CMK (cell line): ENCODE results near the gene SPEG.
A peak's percentile ranks its signal among the peaks of the same experiment; 100 is the strongest.
"Not testable (repeated sequence)": the region's sequence is repeated elsewhere in the genome, so short reads cannot be mapped to it uniquely, and the experiment has no call there.

ENCODE experiments used
- DNase-seq: peaks from one replicate; pipeline ENCODE4 v3.0.0-alpha.2; 2010; ENCODE audit warnings: low read depth

Gene SPEG

DNA sequence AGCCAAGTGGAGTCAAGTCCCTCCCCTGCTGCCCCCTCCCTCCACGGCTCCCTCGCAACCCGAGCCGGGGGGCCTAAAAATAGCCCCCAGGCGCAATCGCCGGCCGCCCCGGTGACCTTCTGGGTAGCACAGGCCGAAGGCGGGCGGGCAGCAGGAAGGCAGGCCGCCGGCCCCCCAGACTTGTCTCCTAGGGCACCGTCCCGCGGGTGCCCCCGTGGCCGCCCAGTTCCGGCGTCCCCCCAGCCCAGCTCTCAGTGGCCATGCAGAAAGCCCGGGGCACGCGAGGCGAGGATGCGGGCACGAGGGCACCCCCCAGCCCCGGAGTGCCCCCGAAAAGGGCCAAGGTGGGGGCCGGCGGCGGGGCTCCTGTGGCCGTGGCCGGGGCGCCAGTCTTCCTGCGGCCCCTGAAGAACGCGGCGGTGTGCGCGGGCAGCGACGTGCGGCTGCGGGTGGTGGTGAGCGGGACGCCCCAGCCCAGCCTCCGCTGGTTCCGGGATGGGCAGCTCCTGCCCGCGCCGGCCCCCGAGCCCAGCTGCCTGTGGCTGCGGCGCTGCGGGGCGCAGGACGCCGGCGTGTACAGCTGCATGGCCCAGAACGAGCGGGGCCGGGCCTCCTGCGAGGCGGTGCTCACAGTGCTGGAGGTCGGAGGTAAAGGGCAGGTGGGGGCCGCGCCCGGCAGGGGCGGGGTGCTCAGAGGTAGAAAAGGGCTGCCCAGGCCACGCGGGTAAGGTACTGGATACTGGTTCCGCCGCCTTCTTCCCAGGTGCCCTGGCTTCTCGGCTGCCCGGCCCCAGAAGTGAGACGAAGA, at the start of gene SPEG:
Gene SPEG, plus strand, starts transcription at position 126 of the 808 bp plus-strand sequence. Its CDS starts 135 bp downstream, at position 261.
- DNase-seq: no peak

DNA sequence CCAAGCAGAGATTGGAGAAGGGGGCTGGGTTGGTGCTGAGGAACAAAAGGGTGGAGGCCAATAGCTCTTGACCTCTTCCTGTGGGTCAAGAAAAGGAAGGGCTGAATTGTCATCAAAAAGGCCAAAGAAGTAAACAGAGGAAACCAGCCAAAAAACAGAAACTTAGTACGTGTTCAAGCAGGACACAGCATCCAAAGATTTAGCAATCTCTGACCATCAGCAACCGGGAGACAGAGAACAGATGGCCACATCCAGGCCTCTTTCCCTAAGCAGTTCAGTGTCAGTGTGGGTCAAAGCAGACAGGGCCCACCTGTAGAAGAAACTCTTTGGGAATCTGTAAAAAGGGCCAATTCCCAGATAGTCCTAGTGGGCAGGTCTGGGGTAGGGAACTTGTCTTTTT, 49.8 kb upstream of the SPEG start:
- DNase-seq: no peak

- no peak for DNase-seq
Measured at GRCh38 chr2:219385958-219386520, 48.6 kb upstream of the SPEG start.

- no peak for DNase-seq
Measured at GRCh38 chr2:219386532-219387280, 47.9 kb upstream of the SPEG start.

DNA sequence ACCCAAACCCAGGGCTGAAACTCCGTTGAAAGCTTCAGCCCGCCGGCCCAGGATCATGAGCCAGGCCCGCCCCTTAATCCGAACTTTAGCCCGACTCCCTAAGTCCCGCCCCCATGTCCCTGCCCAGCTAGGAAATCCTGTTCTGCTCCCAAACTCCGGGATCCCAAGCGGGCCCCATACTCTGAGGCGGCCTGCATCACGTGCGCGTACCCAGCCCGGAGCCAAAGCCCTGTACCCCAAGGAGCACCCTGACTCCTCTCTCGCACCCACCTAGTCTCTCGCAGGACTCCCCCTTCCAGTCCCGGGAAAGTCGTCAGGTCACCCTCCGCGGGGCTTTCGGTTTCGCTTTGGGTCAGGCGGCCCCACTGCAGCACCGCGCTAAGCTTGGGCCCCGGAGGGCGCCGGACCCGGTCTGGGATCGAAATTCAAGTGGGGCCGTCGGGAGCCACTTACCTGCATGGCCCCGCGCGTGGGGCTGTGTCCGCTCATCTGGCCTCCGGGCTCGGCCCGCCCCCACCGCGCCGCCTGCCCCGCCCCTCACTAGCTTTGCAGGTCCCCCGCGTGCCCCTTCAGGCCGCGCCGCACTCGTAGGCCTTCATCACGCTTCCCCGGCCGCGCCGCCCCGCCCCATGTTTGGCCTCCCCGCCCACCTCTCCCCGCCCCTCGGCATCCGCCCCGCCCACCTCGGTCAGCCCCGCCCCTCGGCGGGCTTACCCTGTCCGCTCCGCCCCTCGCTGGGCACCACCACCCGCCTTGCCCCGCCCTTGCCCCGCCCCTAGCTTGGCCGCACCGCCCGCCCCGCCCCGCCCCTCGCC, 47.1 kb upstream of the SPEG start, which contains the start of gene DNPEP:
Gene DNPEP, minus strand, starts transcription at position 607 of the 815 bp plus-strand sequence. Its CDS starts 118 bp downstream, at position 489.
- DNase-seq: peak; percentile 79

DNA sequence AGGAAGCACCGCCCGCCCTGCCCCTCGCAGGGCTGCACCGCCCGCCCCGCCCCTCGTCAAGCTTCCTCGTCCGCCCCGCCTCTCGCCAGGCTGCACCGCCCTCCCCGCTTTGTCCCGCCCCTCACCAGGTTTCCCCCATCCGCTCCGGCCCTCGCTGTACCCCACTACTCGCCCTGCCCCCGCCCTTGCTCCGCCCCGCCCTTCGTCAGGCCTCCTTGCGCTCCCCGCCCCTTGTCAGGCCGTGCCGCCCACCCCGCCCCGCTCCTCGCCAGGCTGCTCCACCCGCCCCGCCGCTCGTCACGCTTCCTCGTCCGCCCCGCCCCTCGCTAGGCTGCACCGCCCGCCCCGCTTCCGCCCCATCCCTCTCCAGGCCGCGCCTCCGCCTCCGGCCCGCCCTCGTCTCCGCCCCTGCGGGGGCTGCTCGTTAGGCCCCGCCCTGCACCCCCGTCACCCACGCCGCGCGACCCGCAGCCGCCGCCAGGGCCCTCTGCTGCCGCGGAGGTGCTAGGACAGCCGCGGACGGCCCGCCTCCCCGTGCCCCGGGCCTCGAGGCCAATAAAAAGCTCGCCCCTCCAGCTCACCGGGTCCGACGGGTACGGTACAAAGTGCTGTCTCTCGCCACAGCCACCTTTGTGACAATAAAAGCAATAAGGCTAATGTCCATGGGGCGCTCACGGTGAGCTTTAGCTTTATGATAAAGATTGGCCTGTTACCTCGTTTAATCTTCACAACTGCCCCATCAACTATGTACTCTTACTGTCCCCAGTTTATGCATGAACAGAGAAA, 46.3 kb upstream of the SPEG start:
- peak; percentile 87 for DNase-seq

DNA sequence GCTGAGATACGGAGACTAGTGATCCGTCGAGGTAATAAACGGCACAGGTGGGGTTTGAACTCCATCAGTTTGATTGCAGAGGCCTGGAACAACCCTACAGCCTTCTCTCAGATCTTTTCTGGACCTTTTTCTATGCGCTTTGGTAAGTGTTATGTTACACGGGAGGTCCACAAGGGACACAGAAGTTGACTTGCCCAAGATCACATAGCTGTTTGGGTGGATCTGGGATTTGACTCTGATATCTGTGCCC, 45.8 kb upstream of the SPEG start:
- no peak for DNase-seq

GRCh38 chr2:219392754-219393153, 41.9 kb upstream of the SPEG start:
- no peak for DNase-seq

DNA sequence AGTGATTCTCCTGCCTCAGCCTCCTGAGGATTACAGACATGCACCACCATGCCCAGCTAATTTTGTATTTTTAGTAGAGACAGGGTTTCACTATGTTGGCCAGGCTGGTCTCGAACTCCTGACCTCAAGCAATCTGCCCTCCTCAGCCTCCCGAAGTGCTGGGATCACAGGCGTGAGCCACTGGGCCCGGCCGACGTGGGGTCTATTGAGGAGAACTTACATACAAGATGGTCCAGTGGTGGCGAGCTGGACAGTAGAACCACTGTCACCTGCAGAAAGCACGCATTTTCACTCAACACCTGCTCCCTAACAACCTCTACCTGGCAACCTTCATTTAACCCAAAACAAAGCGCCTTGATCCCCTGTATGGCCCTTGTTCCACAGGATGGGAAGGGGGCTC, 39.6 kb upstream of the SPEG start:
- DNase-seq: not testable (repeated sequence)

GRCh38 chr2:219395609-219396008, 39.0 kb upstream of the SPEG start:
- no peak for DNase-seq

GRCh38 chr2:219396863-219397457, 37.7 kb upstream of the SPEG start:
- no peak for DNase-seq

- DNase-seq: no peak
Measured at GRCh38 chr2:219398721-219399363, 35.8 kb upstream of the SPEG start.

DNA sequence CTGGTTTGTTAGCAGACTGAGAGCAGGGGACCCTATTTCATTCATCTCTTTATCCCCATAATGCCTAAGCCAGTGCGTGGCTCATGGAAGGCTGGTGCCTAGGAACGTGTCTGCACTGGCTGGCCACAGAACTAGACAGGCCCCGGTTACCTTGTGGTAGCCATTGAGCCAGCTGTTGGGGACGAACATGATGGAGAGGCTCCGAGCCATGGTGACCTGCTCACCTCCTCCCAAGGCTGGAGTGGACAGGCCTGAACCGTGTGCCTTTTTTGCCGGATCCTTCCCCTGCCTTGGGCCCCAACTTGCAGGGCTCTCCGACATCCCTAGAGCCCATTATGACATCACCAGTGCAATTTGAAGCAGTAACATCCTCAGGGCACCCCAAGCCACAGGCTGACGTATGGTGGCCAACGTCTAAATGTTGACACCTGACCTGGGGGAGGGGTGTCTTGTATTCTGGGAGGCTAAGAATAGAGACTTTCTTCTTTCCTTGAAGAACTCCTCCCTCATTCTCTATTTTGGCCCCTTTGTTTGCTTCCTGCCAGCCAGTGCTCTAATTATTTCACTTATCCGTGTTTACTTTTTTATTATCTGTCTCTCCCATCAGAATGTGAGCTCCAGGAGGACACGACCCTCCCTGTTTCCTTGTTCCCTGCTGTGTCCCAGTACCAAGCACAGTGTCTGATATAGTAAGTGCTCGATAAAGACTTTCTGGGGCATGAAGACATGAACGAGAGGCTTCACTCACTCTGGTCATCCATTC, 34.7 kb upstream of the SPEG start:
- no peak for DNase-seq

DNA sequence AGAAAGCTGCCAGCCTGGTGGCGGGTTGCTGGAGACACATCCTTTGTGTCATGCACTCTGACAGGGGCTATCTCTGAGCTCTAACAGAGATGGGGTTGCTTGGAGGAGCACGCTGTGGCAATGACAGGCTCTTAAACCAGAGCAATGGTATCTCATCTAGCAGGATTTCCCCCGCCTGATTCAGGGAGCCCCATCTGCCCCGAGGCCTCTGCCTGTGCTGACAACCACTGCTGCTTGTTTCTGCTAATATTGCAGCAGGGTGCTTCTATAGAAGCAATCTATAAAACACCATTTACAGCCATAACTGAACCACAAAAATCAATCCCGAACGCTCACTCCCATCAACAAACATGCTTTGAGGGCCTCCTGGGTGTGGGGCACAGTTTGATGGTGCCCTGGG, 34.1 kb upstream of the SPEG start:
- no peak for DNase-seq

DNA sequence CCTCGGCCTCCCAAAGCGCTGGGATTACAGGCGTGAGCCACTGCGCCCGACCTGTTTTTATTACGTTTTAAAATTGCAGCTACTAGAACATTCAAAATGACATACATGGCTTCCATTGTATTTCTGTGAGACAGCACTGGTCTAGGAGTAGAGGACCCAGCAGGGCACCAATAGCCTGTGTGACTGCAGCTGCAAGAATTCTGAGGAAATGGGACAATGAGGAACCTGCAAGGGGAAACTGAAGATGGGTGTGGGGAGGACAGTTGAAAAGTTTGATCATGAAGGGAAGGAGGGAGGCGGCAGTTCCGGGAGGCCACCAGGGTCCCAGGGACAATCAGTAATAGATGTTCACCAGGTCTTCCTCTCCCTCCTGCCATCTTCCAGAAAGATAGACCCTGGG, 33.0 kb upstream of the SPEG start:
- DNase-seq: no peak

DNA sequence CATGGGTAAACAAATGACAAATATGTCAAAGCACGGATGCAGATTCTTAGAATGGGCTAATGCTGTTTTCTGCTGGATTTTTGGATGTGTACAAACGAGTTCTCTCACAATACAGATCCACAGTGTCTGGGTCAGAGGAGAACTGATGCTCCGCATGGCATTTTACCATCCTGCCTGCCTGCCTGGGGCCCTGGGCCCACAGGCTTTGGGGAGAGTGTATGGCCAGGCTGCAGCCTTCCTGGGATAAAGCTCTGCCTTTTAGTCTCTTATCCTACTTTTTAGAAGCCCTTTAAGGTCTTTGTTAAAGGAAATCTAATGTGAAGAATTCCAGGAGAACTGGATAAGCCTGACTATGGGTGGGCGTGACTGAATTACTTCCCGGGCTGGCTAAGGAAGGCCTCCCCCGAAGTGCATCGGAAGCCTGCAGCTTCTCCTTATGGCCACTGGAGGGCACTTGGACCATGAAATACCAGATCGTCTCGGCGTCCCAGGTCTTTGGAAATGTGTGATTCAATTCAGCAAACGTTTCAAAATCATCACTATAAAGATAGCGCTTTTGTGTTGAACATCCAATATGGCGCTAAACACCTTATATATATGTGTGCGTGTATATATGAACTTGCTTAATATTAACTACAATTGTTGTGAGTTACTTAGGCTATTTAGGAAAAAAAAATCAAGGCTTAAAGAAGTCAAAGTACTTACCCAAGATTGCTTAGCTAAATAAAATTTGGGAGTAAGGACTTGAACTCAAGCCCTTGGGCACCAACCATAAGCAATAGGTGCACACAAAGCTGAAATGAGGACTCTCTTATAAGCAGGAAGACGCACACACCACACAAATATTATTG, 31.8 kb upstream of the SPEG start:
- peak; percentile 21 for DNase-seq

DNA sequence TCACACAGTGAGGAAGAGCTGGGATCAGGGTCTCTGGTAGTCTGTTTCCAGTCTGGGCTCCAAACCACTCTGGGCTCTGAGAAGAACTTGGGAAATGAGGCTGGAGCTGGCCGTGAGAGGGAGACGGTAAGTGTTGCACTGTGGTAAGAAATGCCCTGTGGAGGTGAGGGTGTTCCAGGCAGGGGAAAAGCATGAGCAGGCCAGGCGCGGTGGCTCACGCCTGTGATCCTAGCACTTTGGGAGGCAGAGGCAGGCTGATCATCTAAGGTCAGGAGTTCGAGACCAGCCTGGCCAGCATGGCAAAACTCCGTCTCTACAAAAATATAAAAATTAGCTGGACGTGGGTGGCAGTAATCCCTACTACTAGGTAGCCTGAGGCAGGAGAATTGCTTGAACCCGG, 30.8 kb upstream of the SPEG start:
- DNase-seq: no peak

DNA sequence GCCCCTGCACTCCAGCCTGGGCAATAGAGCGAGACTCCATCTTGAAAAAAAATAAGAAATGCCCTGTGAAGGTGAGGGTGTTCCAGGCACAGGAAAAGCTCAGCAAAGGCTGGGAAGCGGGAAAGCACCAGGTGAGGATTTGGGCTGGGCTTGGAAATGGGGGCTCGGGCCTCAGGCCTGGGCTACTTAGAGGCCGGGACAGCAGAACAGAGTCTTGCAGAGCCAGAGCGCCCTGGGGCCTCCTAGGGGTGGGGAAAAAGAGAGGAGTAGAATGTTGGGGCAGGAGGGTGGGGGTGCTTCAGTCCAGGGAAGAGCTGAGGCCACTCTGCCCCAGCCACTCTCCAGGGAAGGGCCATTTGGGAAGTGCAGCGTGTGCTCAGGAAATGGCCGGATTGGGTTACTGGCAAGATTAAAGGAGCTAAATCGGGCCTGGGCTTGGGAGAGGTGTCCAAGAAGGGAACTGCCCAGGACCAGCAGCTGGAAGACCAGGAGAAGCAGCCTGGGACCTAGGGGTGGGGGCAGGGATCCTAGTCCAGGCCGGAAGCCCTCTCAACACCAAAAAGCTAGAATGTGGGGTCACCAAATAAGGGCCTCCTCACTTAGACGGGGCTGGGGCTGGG, 30.2 kb upstream of the SPEG start:
- DNase-seq: no peak
